ENCODE measurements around the gene NRXN3.
A peak's percentile ranks its signal among the peaks of the same experiment; 100 is the strongest.

The NRXN3 gene

GRCh38 chr14:79605849-79606248 is 1435.7 kb downstream of the NRXN3 start:
- DNase-seq: no peak

- no peak for DNase-seq
Measured at GRCh38 chr14:79608446-79608845, 1438.3 kb downstream of the NRXN3 start.

GRCh38 chr14:79613625-79614024 is 1443.5 kb downstream of the NRXN3 start:
- DNase-seq: no peak

- no peak for DNase-seq
Measured at GRCh38 chr14:79614448-79614847, 1444.3 kb downstream of the NRXN3 start.

GRCh38 chr14:79627058-79627457 is 1456.9 kb downstream of the NRXN3 start:
- DNase-seq: no peak

- DNase-seq: no peak
Measured at GRCh38 chr14:79629411-79630287, 1459.5 kb downstream of the NRXN3 start.

- DNase-seq: no peak
Measured at GRCh38 chr14:79630288-79630960, 1460.3 kb downstream of the NRXN3 start.

GRCh38 chr14:79631276-79631675 is 1461.1 kb downstream of the NRXN3 start:
- no peak for DNase-seq

- no peak for DNase-seq
Measured at GRCh38 chr14:79638672-79639266, 1468.6 kb downstream of the NRXN3 start.

GRCh38 chr14:79639613-79640012 is 1469.4 kb downstream of the NRXN3 start:
- no peak for DNase-seq

GRCh38 chr14:79641371-79641770 is 1471.2 kb downstream of the NRXN3 start:
- DNase-seq: no peak

GRCh38 chr14:79643132-79643531 is 1473.0 kb downstream of the NRXN3 start:
- no peak for DNase-seq

- no peak for DNase-seq
Measured at GRCh38 chr14:79645753-79646362, 1475.7 kb downstream of the NRXN3 start.

- DNase-seq: no peak
Measured at GRCh38 chr14:79649856-79650255, 1479.7 kb downstream of the NRXN3 start.

GRCh38 chr14:79652513-79653307 is 1482.5 kb downstream of the NRXN3 start:
- no peak for DNase-seq

GRCh38 chr14:79656056-79656455 is 1485.9 kb downstream of the NRXN3 start:
- DNase-seq: peak; percentile 12

- no peak for DNase-seq
Measured at GRCh38 chr14:79656496-79656895, 1486.3 kb downstream of the NRXN3 start.

- DNase-seq: peak; percentile 16
Measured at GRCh38 chr14:79658221-79658620, 1488.0 kb downstream of the NRXN3 start.

GRCh38 chr14:79658769-79659168 is 1488.6 kb downstream of the NRXN3 start:
- DNase-seq: no peak

- peak; percentile 61 for DNase-seq
Measured at GRCh38 chr14:79660053-79660939, 1490.1 kb downstream of the NRXN3 start.

GRCh38 chr14:79661752-79662151 is 1491.6 kb downstream of the NRXN3 start:
- no peak for DNase-seq
